PFSK-1 (cell line): ENCODE data around the gene PROSER2.

ENCODE experiments used
- FOXP2 ChIP-seq: optimal IDR thresholded peaks from 2 replicates; pipeline ENCODE3; 2011; ENCODE audit warnings: borderline replicate concordance, control low read depth, inconsistent platforms; ENCODE audit not compliant: insufficient read depth; ENCODE audit errors: extremely low read length, extremely low read depth
- POLR2AphosphoS5 ChIP-seq: IDR thresholded peaks from 2 replicates; pipeline ENCODE4 v1.6.1; 2012; ENCODE audit warnings: low read depth, mild to moderate bottlenecking, control low read depth, low read length, moderate library complexity
- SIN3A ChIP-seq: IDR thresholded peaks from 2 replicates; pipeline ENCODE4 v1.6.1; 2012; ENCODE audit warnings: mild to moderate bottlenecking, low read length, moderate library complexity, borderline replicate concordance; ENCODE audit not compliant: insufficient read depth
- TAF1 ChIP-seq: IDR thresholded peaks from 2 replicates; pipeline ENCODE4 v1.6.1; 2012; ENCODE audit warnings: low read length, control low read depth, borderline replicate concordance; ENCODE audit not compliant: insufficient read depth
- TF ChIP-seq, protein P1 (sequence below), 2 experiments: IDR thresholded peaks; 2 replicates each; pipeline versions ENCODE4 v1.6.1 to v1.8.0; 2011 to 2012; ENCODE audit warnings: low read depth in 2 of 2, low read length in 2 of 2, control low read depth in 1 of 2, inconsistent platforms in 1 of 2, mild to moderate bottlenecking in 1 of 2, moderate library complexity in 1 of 2; ENCODE audit not compliant: insufficient read depth in 1 of 2

PROSER2 gene

GRCh38 chr10:11893749-11894278, 70.7 kb downstream of the PROSER2 start:
- TF ChIP-seq TAF1: no peak

GRCh38 chr10:11894381-11895107, 71.4 kb downstream of the PROSER2 start:
- TF ChIP-seq, protein P1, sequence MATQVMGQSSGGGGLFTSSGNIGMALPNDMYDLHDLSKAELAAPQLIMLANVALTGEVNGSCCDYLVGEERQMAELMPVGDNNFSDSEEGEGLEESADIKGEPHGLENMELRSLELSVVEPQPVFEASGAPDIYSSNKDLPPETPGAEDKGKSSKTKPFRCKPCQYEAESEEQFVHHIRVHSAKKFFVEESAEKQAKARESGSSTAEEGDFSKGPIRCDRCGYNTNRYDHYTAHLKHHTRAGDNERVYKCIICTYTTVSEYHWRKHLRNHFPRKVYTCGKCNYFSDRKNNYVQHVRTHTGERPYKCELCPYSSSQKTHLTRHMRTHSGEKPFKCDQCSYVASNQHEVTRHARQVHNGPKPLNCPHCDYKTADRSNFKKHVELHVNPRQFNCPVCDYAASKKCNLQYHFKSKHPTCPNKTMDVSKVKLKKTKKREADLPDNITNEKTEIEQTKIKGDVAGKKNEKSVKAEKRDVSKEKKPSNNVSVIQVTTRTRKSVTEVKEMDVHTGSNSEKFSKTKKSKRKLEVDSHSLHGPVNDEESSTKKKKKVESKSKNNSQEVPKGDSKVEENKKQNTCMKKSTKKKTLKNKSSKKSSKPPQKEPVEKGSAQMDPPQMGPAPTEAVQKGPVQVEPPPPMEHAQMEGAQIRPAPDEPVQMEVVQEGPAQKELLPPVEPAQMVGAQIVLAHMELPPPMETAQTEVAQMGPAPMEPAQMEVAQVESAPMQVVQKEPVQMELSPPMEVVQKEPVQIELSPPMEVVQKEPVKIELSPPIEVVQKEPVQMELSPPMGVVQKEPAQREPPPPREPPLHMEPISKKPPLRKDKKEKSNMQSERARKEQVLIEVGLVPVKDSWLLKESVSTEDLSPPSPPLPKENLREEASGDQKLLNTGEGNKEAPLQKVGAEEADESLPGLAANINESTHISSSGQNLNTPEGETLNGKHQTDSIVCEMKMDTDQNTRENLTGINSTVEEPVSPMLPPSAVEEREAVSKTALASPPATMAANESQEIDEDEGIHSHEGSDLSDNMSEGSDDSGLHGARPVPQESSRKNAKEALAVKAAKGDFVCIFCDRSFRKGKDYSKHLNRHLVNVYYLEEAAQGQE (IDR thresholded peaks at IDR 0.05; ENCODE audit: insufficient read depth in 1 of 2, low read depth in 2 of 2, low read length in 2 of 2): no peak
- TF ChIP-seq SIN3A (no peak), POLR2AphosphoS5 (no peak), FOXP2 (no peak), TAF1 (no peak)

DNA sequence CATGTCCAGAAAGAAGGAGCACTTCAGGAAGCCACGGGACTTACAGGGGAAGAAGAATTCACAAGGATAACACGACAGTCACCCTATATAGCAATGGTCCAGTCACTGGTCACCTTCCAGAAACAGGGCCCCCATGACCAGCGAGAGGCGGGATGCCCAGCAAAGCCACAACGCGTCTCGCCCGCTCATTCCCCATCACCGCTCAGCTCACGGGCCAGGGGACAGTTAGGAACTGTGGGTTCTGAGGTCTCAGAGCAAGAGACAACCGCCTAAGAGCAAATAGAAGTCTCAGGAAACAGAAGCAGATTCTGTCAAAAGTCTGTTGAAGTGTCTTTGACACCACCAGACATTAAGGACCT, 71.9 kb downstream of the PROSER2 start:
- TF ChIP-seq FOXP2 (no peak), TAF1 (no peak)
- TF ChIP-seq, protein P1 (IDR thresholded peaks at IDR 0.05; ENCODE audit: insufficient read depth in 1 of 2, low read depth in 2 of 2, low read length in 2 of 2): no peak

DNA sequence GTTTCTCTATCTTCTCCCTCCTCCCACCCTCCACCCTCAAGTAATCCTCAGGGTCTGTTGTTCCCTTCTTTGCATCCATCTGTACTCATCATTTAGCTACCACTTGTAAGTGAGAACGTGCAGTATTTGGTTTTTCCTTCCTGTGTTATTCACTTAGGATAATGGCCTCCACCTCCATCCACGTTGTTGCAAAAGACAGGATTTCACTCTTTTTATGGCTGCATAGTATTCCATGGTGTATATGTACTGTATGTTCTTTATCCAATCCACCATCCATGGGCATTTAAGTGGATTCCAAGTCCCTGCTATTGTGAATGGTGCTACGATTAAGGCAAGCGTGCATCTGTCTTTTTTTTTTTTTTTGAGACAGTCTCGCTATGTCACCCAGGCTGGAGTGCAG, 72.4 kb downstream of the PROSER2 start:
- TF ChIP-seq SIN3A: no peak
- no peak for TF ChIP-seq TAF1
- TF ChIP-seq POLR2AphosphoS5: no peak
- TF ChIP-seq, protein P1 (IDR thresholded peaks at IDR 0.05; ENCODE audit: insufficient read depth in 1 of 2, low read depth in 2 of 2, low read length in 2 of 2): no peak
- no peak for TF ChIP-seq FOXP2

DNA sequence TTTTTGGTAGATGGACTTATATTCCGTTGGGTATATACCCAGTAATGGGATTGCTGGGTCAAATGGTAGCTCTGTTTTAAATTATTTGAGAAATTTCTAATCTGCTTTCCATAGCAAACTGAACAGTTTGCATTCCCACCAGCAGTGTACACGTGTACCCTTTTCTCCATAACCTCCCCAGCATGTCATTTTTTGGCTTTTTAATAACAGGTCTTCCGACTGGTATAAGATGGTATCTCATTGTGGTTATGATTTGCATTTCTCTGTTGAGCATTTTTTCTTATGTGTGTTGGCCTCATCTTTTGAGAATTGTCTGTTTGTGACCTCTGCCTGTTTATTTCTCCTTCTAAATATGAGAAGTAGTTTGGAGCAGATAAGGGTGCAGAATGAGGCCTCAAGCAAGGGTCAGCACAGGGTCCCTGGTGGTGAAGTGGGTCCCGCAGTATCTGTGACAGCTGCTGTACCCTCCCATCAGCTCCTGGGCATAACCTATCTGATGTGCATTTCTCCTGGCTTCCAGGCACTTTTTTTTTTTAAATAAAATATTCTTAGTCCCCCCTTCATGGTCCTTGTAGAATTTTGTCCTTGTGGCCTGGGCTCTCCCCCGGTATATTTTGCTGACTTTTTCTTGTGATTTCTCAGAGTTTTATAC, 73.5 kb downstream of the PROSER2 start:
- TF ChIP-seq SIN3A (no peak), TAF1 (no peak)

DNA sequence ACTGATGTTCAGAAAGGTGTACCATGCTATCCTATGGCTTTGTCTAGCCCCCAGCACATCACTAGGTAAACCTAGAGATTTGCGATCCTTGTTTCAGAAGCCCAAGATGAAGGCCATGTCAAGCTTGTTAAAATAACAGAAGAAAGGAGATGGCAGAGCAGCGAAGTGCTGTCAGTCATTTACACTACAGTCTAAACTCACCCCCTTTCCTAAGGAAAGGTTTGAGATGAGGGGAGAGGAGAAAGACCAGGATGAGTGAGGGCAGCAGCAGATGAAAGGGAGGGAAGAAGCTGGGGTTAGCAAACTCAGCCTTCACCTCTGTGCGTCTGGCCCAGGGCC, 74.8 kb downstream of the PROSER2 start:
- TF ChIP-seq POLR2AphosphoS5 (no peak), FOXP2 (no peak), SIN3A (no peak), TAF1 (no peak)
- TF ChIP-seq, protein P1 (IDR thresholded peaks at IDR 0.05; ENCODE audit: insufficient read depth in 1 of 2, low read depth in 2 of 2, low read length in 2 of 2): no peak
